GM19468 (cell line): ENCODE measurements around the gene TRMU.
"Not testable (repeated sequence)": the region's sequence is repeated elsewhere in the genome, so short reads cannot be mapped to it uniquely, and the experiment has no call there.

Source experiments
- ATAC-seq: cut with Tn5 transposase; IDR thresholded peaks from one replicate; pipeline ENCODE4 v1.9.1; 2021; ENCODE audit warnings: mild to moderate bottlenecking, moderate library complexity, moderate number of reproducible peaks; ENCODE audit not compliant: unreplicated experiment; ENCODE audit errors: extremely low read depth

TRMU gene

GRCh38 chr22:46403880-46404279, 68.4 kb downstream of the TRMU start:
- not testable (repeated sequence) for ATAC-seq

DNA sequence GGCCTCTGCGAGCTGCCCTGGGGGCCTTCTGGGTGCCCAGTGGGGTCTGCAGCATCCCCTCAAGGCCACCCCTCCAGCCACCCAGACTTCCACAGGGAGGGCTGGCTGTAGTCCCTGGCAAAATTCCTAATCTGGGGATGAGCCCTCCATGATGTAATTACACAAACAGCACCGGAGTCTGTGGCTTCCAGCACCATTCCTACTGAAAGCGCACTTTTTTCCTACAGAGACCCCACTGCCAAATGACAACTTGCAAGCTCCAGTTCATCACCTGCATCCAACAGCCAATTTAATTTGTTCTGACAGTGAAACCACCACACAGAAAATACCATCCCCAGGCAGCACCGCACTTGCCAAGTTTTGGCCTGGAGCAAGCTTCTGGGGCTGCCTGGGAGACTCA, 70.4 kb downstream of the TRMU start:
- ATAC-seq: no peak

GRCh38 chr22:46406349-46406748, 70.8 kb downstream of the TRMU start:
- no peak for ATAC-seq

GRCh38 chr22:46406791-46407190, 71.3 kb downstream of the TRMU start:
- ATAC-seq: no peak
